Measurements from ENCODE around the gene ROBO2. TPM values are rescaled to one million over a fixed set of nuclear protein-coding genes. Genes with fewer than 3 reads are reported as not detected.

The ROBO2 gene
- total RNA-seq, 1 donor from 2014 or later = 8.9 TPM

GRCh38 chr3:77682162-77682561 lies 642.3 kb downstream of the ROBO2 start:
- Histone ChIP-seq H3K4me1 (ENCODE audit: control insufficient read depth in 3 of 3, insufficient read depth in 3 of 3, low read length in 3 of 3) (no peaks in the 10 kb centered on the region), H3K9me3 (ENCODE audit: control insufficient read depth in 3 of 3, low read length in 3 of 3) (peaks cover 0 to 2% (median 0%) of the 10 kb centered on the region in 3 donors), H3K27ac (ENCODE audit: low read depth, low read length) (no peak overlapping the region), H3K27me3 (ENCODE audit: control insufficient read depth in 3 of 3, insufficient read depth in 3 of 3, low read length in 3 of 3) (no peaks in the 10 kb centered on the region), H3K4me3 (ENCODE audit: low read length in 3 of 3) (no peak overlapping the region), H3K36me3 (ENCODE audit: control insufficient read depth in 3 of 3, insufficient read depth in 3 of 3, low read length in 3 of 3) (no peaks in the 10 kb centered on the region), H3K9ac (ENCODE audit: low read depth in 1 of 3, low read length in 3 of 3) (no peak overlapping the region)

DNA sequence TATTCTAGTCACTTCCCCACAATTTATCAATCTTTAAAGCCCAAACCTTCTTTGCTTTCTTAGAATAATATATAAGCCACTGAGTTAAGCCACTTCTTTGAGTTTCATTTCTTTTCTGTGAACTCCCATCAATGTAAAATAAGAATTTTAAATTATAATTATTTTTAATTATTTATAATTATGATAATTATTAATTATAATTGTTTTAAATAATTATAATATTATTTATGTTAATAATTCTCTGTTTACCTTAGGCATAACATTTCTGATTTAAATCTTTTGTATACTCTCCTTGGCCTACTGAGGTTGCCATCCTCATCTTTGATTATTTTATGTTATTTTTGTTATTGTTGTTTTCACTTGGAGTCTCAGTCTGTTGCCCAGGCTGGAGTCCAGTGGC lies 644.2 kb downstream of the ROBO2 start:
- H3K27me3 ChIP-seq (ENCODE audit: control insufficient read depth in 3 of 3, insufficient read depth in 3 of 3, low read length in 3 of 3) = no peaks in the 10 kb centered on the region
- no peaks in the 10 kb centered on the region for H3K4me1 ChIP-seq (ENCODE audit: control insufficient read depth in 3 of 3, insufficient read depth in 3 of 3, low read length in 3 of 3)
- no peak overlapping the region for H3K4me3 ChIP-seq (ENCODE audit: low read length in 3 of 3)
- no peak overlapping the region for H3K27ac ChIP-seq (ENCODE audit: low read depth, low read length)
- H3K9me3 ChIP-seq (ENCODE audit: control insufficient read depth in 3 of 3, low read length in 3 of 3) = peaks cover 0 to 2% (median 0%) of the 10 kb centered on the region in 3 donors
- no peak overlapping the region for H3K9ac ChIP-seq (ENCODE audit: low read depth in 1 of 3, low read length in 3 of 3)
- H3K36me3 ChIP-seq (ENCODE audit: control insufficient read depth in 3 of 3, insufficient read depth in 3 of 3, low read length in 3 of 3) = no peaks in the 10 kb centered on the region

DNA sequence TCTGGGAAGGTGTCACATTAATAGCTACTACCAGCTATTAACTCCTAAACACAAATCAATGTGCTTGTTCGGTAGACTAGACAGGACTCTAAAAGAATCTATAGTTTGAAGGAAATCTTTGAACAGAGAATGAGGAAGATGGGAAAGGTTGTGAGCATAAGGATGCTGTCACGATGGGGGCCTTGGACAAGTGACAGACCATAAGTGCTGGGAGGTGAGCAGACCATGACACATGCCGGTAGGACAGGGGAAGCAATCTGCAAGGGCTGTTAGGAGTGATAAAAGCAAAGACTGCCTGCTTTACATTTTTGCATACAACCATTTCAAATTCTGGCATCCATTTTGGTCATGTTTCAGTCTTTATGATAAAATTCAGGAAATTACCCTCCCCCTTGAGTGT lies 645.8 kb downstream of the ROBO2 start:
- Histone ChIP-seq H3K27me3 (ENCODE audit: control insufficient read depth in 3 of 3, insufficient read depth in 3 of 3, low read length in 3 of 3) (no peaks in the 10 kb centered on the region), H3K27ac (ENCODE audit: low read depth, low read length) (no peak overlapping the region), H3K4me3 (ENCODE audit: low read length in 3 of 3) (no peak overlapping the region), H3K9ac (ENCODE audit: low read depth in 1 of 3, low read length in 3 of 3) (no peak overlapping the region), H3K4me1 (ENCODE audit: control insufficient read depth in 3 of 3, insufficient read depth in 3 of 3, low read length in 3 of 3) (no peaks in the 10 kb centered on the region), H3K36me3 (ENCODE audit: control insufficient read depth in 3 of 3, insufficient read depth in 3 of 3, low read length in 3 of 3) (no peaks in the 10 kb centered on the region), H3K9me3 (ENCODE audit: control insufficient read depth in 3 of 3, low read length in 3 of 3) (no peaks in the 10 kb centered on the region)

DNA sequence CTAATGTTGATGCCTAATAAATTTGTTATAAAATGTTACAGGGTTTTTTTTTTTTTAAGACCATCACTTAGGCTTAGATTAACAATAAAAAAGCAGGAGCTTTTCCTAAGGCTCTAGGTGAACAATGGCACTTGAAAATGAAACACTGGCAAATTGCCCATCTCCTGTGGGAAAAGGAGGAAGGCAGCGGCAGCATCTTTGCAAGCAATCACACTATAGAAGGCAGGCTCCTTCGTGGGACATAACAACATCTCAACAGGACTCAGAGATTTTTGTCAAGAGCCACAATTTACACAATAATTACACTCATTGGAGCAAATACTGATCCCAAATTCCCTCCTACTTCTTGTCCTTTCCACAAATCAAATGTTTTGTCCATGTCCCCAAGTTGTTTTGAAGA lies 646.7 kb downstream of the ROBO2 start:
- no peak overlapping the region for H3K27ac ChIP-seq (ENCODE audit: low read depth, low read length)

GRCh38 chr3:77687545-77687944 lies 647.6 kb downstream of the ROBO2 start:
- H3K36me3 ChIP-seq (ENCODE audit: control insufficient read depth in 3 of 3, insufficient read depth in 3 of 3, low read length in 3 of 3) = no peaks in the 10 kb centered on the region
- H3K9me3 ChIP-seq (ENCODE audit: control insufficient read depth in 3 of 3, low read length in 3 of 3) = no peaks in the 10 kb centered on the region
- H3K27ac ChIP-seq (ENCODE audit: low read depth, low read length) = no peak overlapping the region
- H3K4me3 ChIP-seq (ENCODE audit: low read length in 3 of 3) = no peak overlapping the region
- no peaks in the 10 kb centered on the region for H3K4me1 ChIP-seq (ENCODE audit: control insufficient read depth in 3 of 3, insufficient read depth in 3 of 3, low read length in 3 of 3)
- H3K27me3 ChIP-seq (ENCODE audit: control insufficient read depth in 3 of 3, insufficient read depth in 3 of 3, low read length in 3 of 3) = no peaks in the 10 kb centered on the region
- no peak overlapping the region for H3K9ac ChIP-seq (ENCODE audit: low read depth in 1 of 3, low read length in 3 of 3)

More for the DNA sequence above, 646.7 kb downstream of the ROBO2 start:
- Histone ChIP-seq H3K4me1 (ENCODE audit: control insufficient read depth in 3 of 3, insufficient read depth in 3 of 3, low read length in 3 of 3) (no peaks in the 10 kb centered on the region), H3K9ac (ENCODE audit: low read depth in 1 of 3, low read length in 3 of 3) (no peak overlapping the region), H3K9me3 (ENCODE audit: control insufficient read depth in 3 of 3, low read length in 3 of 3) (no peaks in the 10 kb centered on the region), H3K27me3 (ENCODE audit: control insufficient read depth in 3 of 3, insufficient read depth in 3 of 3, low read length in 3 of 3) (no peaks in the 10 kb centered on the region), H3K36me3 (ENCODE audit: control insufficient read depth in 3 of 3, insufficient read depth in 3 of 3, low read length in 3 of 3) (no peaks in the 10 kb centered on the region), H3K4me3 (ENCODE audit: low read length in 3 of 3) (no peak overlapping the region)

DNA sequence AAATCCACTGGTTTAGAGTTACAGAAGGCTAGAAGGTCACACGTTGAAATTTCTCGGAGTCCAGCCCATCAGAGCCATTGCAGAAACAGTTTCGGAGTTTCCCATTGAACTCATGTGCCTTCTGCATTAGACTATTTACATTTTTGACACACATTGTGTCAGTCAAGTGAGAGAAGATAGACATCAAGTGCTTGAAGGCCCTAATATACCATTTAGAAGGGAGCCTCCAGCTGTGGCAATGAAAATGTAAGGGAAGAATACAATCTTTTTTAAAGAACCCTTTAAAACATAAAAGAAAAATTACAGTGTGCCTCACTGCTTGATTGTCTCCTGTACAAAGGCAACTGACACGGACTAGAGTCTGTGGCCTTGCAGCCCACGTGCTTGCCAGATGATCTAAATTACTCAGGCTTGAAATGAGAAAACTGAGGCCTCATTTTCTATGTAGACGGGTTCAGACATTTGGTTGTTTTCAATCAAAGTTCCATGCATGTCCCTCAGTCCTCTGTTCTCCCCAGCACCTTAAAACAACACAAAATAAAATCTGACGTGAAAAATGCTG lies 650.5 kb downstream of the ROBO2 start:
- H3K36me3 ChIP-seq (ENCODE audit: control insufficient read depth in 3 of 3, insufficient read depth in 3 of 3, low read length in 3 of 3) = no peaks in the 10 kb centered on the region

GRCh38 chr3:77693147-77693546 lies 653.2 kb downstream of the ROBO2 start:
- no peak overlapping the region for H3K9ac ChIP-seq (ENCODE audit: low read depth in 1 of 3, low read length in 3 of 3)
- H3K27ac ChIP-seq (ENCODE audit: low read depth, low read length) = no peak overlapping the region
- no peaks in the 10 kb centered on the region for H3K4me1 ChIP-seq (ENCODE audit: control insufficient read depth in 3 of 3, insufficient read depth in 3 of 3, low read length in 3 of 3)
- H3K36me3 ChIP-seq (ENCODE audit: control insufficient read depth in 3 of 3, insufficient read depth in 3 of 3, low read length in 3 of 3) = no peaks in the 10 kb centered on the region
- no peaks in the 10 kb centered on the region for H3K27me3 ChIP-seq (ENCODE audit: control insufficient read depth in 3 of 3, insufficient read depth in 3 of 3, low read length in 3 of 3)
- no peaks in the 10 kb centered on the region for H3K9me3 ChIP-seq (ENCODE audit: control insufficient read depth in 3 of 3, low read length in 3 of 3)
- H3K4me3 ChIP-seq (ENCODE audit: low read length in 3 of 3) = no peak overlapping the region

More for the DNA sequence above, 650.5 kb downstream of the ROBO2 start:
- H3K27ac ChIP-seq (ENCODE audit: low read depth, low read length) = no peak overlapping the region
- H3K27me3 ChIP-seq (ENCODE audit: control insufficient read depth in 3 of 3, insufficient read depth in 3 of 3, low read length in 3 of 3) = no peaks in the 10 kb centered on the region
- no peaks in the 10 kb centered on the region for H3K9me3 ChIP-seq (ENCODE audit: control insufficient read depth in 3 of 3, low read length in 3 of 3)
- no peak overlapping the region for H3K4me3 ChIP-seq (ENCODE audit: low read length in 3 of 3)
- H3K4me1 ChIP-seq (ENCODE audit: control insufficient read depth in 3 of 3, insufficient read depth in 3 of 3, low read length in 3 of 3) = no peaks in the 10 kb centered on the region
- no peak overlapping the region for H3K9ac ChIP-seq (ENCODE audit: low read depth in 1 of 3, low read length in 3 of 3)

DNA sequence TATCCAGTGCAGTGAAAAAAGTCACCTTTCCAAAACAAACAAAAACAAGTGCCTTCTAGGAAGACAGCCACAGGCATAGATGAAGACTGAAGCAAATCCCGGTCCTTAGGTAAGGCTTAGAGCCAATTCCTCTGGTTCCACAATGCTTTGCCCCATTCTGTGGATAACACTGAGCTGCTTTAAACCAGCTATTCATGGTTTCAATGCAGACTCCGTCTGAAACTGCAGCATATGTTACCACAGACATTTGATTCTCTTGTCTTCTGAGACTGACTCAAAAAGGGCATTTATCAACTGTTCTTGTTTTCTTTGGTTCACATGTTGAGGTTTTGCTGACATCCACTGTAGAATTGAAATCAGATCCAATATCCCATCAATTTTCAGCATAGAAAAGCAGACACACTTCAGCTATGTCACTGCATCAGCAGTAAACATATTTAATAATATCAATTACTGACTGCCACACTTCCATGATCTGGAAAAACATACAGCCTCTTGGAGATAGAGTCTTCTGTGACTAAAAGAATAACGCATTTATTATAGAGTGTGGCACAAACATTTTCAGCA lies 659.3 kb downstream of the ROBO2 start:
- Histone ChIP-seq H3K4me3 (ENCODE audit: low read length in 3 of 3) (no peak overlapping the region), H3K9me3 (ENCODE audit: control insufficient read depth in 3 of 3, low read length in 3 of 3) (no peaks in the 10 kb centered on the region), H3K27me3 (ENCODE audit: control insufficient read depth in 3 of 3, insufficient read depth in 3 of 3, low read length in 3 of 3) (no peaks in the 10 kb centered on the region), H3K9ac (ENCODE audit: low read depth in 1 of 3, low read length in 3 of 3) (no peak overlapping the region), H3K4me1 (ENCODE audit: control insufficient read depth in 3 of 3, insufficient read depth in 3 of 3, low read length in 3 of 3) (no peaks in the 10 kb centered on the region), H3K36me3 (ENCODE audit: control insufficient read depth in 3 of 3, insufficient read depth in 3 of 3, low read length in 3 of 3) (no peaks in the 10 kb centered on the region), H3K27ac (ENCODE audit: low read depth, low read length) (no peak overlapping the region)

Small RNA genes lying within 50 kb of the gene (small RNA-seq; reads per million reads assigned to genes)
- gene RNU6-386P = not detected

Data from skeletal muscle tissue (tissue), 5 donors.